Measurements from ENCODE around the gene DPP7.

DNA sequence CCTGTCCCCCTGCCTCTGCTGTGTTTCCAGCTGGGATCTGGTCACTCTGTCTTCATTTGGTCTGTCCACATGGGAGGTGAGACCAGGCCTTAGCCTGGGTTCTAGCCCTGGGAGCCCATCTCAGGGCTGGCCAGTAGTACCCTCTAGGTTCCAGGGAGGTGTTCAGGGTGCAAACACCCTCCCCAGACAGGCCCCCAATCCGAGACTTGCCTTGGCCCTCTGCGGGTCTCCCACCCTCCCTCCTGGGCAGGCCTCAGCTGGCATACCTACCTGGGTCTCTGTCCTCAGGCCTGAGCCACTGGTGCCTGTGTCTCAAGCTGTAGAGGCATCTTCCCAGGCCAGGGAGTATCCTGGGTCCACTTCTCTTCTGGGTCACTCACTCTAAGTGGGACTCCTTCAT is 43.3 kb downstream of the DPP7 start:
- TF ChIP-seq CTCF (conservative IDR thresholded peaks at IDR 0.05; ENCODE audit: low read length): no peak
- TF ChIP-seq EZH2phosphoT487 (IDR thresholded peaks at IDR 0.05; ENCODE audit: borderline replicate concordance): no peak

Data from Loucy (cell line).